ENCODE data around the gene AQP7.

- no peak for TF ChIP-seq CTCF (IDR thresholded peaks at IDR 0.05 in 8 of 11, conservative IDR thresholded peaks at IDR 0.05 in 3 of 11)
- TF ChIP-seq POLR2A (IDR thresholded peaks at IDR 0.05), result no peak
Observed at GRCh38 chr9:33375841-33376321, 26.5 kb downstream of the AQP7 start.
